Glomerular visceral epithelial cell (primary cell): ENCODE results near the gene PEPD.

ENCODE experiments used
- DNase-seq: peaks from one replicate; pipeline ENCODE4 v3.0.0-alpha.2; 2016; ENCODE audit errors: extremely low spot score

The PEPD gene

DNA sequence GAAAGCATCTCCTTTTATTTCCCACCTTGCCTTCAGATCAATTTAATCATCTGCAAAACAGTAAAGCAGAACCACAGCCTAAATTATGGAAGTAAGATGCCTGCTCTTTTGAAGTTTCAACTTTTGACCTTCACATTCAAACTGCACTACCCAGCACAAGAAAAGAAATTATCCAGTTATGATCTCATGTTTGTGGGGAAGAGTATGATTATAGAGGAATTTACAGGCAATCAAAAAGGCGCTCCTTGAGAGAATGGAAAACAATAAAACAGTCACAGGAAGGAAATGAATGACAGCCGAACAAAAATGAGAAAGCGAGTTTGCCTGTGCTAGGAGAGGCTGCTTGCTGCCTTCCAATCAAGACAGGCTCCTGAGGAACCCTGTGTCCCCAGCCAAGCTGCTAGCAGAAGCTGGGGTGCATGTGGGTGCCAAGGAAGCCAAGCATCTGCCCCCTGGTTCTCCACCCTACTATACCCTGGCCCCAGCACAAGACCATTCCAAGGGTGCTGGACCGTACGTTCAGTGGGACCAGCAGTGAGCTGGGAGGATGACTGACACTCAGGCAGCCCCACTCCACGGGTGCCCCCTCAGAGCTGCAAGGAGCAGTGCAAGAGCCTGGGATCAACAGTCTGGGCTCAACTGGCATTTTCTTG lies 47.8 kb downstream of the PEPD start:
- peak; percentile 12 for DNase-seq

- peak; percentile 87 for DNase-seq
Observed at GRCh38 chr19:33472691-33473652, 48.6 kb downstream of the PEPD start.

DNA sequence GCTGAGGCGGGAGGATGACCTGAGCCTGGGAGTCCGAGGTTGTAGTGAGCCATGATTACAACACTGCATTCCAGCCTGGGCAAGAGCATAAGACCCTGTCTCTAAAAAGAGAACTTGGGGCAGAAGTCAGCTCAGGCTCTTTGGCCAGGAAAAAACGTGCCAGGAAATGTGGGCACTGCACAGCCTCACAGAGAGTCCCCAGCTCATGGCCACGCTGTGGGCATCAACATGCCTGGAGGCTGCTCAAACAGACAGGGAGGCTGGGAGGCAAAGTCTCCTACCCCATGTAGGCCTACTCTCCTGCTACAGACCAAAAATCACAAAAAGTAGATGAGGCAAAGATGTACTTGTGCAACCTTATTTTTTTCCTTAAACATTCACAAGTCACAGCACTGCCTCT lies 49.4 kb downstream of the PEPD start:
- no peak for DNase-seq

GRCh38 chr19:33471111-33471996 lies 50.2 kb downstream of the PEPD start:
- no peak for DNase-seq

- DNase-seq: no peak
Observed at GRCh38 chr19:33470686-33471085, 50.9 kb downstream of the PEPD start.

DNA sequence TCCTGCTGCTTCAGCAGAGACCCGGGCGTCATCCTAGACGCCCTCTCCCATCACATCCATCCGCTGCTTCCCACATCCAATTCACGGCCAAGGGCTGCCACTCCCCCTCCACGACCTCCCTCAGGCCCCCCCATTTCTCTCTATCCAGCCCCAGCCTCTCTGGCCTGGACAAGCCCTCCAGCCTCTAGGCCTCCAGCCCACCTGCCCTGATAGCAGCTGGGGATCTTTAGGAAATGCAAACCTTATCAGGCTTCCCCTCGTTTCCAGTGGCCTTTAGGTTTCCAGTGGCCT lies 51.6 kb downstream of the PEPD start:
- no peak for DNase-seq

DNA sequence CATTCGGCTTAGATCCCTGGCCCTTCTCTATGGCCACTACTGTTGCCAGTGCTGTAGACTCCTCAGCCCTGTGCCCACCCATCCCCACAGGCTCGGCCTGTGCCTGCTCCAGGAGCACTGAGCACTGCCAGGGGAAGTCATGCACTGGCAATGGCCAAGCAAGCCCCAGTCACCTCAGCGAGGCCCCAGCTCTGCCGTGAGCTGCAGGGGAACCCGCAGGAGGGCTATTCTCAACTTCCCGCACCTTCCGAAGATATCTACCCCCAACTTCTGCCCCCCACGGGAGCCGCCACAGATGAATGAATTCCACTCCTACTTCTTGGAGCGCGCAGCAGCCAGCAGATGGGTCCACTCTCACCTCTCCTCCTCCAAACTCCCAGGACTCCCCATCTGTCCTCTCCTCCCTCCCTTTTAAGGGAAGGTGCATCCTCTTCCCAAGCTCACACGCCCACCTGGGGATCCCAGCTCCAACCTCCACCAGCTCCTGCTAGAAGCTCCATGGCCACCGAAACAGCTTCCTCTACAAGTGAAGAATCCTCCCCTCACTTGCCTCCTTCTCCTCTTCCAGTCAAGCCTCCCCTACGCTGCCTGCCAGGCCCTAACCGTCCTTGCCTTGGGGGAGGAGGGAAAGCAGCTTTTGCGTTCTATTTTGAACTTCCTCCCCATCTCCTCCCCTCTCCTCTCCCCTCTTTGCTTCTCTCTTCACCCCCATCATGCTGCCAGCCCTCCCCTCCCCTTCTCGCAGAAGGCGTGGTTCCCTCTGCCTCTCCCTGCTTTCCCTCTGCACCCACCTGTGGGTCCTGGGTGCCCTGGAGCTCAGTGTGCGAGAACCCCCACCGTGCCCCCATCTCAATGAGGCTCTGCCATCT lies 52.2 kb downstream of the PEPD start:
- DNase-seq: no peak

DNA sequence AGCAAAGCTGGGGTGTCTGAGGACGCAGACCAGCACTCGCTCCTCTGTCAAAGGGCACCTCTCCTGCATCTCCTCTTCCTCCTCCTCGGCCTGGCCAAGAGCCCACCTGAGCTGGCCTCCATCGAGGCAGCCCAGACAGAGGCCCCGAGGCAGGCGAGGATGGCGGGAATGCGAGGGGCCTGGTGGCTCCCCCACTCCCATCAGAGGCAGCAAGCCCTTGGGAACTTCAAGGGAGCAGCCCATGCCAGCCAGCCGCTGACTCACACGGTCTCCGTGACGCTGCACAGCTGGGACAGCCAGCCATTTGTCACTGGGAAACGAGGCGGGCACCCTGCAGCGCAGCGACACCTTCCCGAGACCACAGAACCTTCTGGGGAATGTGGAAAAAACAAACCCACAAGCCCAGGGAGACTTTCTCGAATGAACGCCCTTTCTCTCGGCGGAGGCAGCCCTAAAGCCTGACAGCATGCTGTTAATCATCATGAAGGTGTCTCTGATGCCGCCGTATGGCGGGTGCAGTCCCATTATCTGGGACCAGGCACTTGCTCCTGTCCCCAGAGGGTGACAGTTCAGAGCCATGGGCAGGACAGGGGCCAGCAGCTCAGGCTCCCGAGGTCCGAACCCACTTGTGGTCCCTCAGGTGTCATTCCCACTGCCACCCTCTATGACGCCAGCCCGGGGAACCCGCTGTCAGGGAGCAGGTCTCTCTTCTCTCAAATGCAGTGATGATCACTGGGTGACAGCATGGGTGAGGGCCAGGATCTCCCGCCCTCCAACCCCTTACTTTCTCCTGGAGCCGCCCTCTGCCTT lies 53.0 kb downstream of the PEPD start:
- no peak for DNase-seq

GRCh38 chr19:33467851-33468250 lies 53.7 kb downstream of the PEPD start:
- no peak for DNase-seq

DNA sequence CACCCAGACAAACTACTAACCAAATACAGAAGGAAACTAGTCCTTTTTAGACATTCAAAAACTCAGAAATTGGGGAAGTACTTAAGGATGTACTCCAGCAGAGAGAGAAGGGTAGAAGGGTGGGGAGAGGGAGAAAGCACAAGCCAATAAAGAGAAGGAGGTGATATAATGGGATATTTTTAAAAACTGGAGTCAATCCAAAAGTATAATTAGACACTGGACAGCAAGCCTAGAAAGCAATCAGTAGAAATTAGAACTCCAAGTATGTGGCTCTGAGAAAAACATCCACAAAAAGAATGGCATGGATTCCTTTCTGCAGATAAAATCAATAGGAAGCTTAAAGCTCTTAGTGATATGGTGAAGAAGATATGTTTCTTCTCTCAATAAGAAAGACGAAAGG lies 55.8 kb downstream of the PEPD start:
- DNase-seq: no peak

DNA sequence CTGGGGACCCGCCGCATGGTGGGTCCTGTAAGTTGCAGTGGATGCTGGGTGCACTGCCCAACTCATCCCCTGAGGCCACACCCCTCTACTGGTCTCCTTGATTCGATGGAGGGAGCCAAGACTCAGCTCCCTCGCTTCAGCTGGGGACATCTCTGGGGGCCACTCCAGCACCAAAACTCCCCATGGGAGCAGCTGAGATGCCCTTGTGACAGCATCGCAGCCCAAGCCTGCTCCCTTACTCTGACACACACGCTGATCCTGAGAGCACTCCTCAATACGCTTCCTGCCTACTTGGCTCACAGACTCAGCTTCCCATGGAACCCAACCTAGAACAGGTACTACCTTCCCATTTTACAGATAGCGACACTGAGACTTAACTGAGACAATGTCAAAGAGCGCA lies 56.2 kb downstream of the PEPD start:
- DNase-seq: no peak

GRCh38 chr19:33464733-33465115 lies 56.9 kb downstream of the PEPD start:
- DNase-seq: no peak

DNA sequence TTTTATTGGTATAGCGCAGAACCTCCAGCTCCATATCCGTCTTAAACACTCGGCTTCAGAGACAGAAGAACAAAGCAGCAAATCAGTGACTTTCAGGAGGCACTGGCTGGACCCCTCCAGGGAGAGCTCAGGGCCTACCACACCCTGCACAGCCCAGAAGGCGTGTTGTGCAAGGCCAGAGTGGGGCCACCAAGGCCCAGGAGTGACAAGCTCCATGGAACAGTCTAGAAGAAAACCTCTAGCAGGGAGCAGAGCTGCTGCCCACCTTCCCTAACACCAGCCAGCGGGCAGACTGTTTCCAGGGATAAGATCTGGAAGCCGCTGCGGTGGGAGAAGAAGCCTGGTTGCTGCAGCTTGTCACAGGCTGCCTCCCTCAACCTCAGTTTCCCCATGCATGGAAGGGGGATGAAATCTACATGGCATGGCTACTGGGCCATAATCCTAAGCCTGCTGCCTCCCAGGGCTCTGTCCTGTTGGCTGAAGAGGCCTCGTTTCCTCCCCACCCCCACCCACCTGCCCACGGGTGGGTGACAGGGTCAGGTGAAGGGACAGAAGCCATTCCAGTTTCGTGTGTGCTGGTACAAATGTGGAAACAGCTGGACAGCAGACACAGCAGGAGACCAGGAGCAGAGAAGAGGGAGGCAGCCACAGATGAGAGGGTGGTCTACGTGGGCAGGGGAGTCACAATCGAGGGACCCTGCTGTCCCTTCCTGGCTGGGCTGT lies 57.4 kb downstream of the PEPD start:
- no peak for DNase-seq

- no peak for DNase-seq
Observed at GRCh38 chr19:33463199-33463598, 58.4 kb downstream of the PEPD start.

- no peak for DNase-seq
Observed at GRCh38 chr19:33462112-33462791, 59.3 kb downstream of the PEPD start.

DNA sequence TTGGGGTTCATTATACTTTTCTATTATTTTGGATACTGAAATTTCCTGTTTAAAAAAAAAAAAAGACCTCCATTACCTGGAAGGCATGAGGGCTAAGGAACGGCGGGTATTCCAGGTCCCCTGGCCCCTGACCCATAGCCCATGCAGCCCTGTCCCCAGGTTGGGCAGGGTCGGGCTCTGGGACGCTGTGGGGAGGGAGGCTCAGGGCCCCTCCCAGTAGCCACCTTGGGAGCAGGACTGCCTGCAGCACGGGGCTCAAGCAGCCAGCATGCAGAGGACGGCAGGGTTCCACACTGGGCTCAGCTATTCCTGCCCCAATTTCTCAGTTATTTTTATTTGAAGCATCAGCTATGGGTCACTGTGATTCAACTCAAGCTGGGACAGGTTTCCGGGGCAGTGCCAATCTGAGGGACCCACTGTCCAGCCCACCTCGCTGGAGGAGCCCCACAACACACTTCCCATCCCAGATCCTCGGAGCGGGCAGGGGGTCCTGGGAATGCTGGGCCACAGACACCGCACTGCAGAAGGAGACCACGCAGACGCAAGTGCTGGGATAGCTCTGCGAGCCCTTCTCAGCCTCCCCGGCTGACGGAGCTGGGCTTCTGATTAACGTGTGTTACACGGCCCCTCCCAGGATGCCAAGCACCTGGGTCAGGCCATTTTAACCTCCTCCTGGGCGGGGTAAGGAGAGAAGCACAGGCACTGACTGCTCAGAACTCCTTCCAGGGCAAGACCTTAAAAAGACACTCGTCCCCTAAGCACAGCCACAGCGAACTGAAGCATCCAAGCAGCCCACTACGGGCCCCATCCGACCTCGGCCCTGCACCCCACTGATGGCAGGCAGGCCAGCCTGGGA lies 60.1 kb downstream of the PEPD start:
- no peak for DNase-seq

DNA sequence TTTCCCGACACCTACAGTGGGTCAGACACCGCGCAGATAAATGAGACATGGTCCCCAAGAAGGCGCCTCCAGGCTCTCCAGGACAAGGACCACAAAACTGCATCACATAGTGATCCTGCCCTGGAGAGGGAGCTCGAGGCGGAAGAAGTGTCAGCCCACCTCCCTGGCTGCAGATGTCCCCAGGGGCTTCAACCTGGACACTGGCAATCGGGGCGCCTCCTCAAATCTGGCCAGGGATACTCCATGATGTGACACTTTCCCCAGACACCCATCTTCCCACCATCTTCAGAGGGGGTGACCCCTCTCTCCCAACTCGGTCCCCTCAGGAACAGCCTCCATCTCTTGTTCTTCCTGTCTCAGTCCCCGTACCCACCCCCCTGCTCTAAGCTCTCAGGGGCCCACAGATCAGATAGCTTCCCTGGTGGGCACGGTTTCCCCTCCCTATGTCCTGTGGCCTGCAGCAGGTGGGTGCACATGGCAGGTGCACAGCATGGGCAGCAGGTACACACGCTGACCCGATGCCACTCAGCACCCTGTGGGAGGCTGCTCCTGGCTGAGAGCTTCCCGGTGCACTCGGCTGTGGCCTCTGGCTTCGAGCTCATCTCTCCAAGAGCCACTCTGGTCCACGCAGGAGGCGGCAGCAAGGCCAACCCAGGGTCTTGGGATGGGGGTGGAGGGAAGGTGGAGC lies 61.2 kb downstream of the PEPD start:
- DNase-seq: no peak
